ENCODE measurements around the gene KDM7A. TPM values are rescaled to one million over a fixed set of nuclear protein-coding genes. Genes with fewer than 3 reads are reported as not detected.

KDM7A gene
- total RNA-seq, 6 experiments from 2014 or later, result 0.97 to 2.2 (median 1.2) TPM

DNA sequence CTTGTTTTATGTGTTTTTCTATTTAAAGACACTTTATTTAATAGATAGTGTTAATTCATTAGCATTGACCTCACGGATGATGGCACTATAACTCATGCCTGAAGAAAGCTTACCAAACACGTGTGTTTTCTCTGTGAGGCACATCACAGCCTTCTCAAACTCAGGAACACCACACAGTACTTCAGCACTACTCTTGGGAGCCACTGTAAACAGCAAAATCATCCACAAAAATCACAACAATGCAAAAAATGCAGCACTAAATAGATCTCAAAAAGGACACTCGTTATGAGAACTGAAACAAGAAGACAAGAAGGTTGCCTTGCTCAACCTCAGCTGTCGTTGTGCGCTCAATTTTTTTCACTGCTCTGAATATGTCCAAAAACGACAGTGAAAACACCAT lies 102.0 kb downstream of the KDM7A start:
- no peak overlapping the region for H3K27ac Mint-ChIP-seq
- peaks cover 9% of the 10 kb centered on the region for H3K4me1 Mint-ChIP-seq (ENCODE audit: low read depth)
- no peaks in the 10 kb centered on the region; the same call in 1 of the 2 replicates for H3K36me3 Mint-ChIP-seq (ENCODE audit: low read depth)
- peak; percentile 31 for DNase-seq
- H3K4me3 Mint-ChIP-seq, result no peak overlapping the region
- peaks cover 8% of the 10 kb centered on the region; the same call in 1 of the 2 replicates for H3K9me3 Mint-ChIP-seq
- TF ChIP-seq CTCF (IDR thresholded peaks at IDR 0.05), result no peak
- peaks cover 18% of the 10 kb centered on the region; the same call in 1 of the 2 replicates for H3K27me3 Mint-ChIP-seq (ENCODE audit: insufficient read depth)

GRCh38 chr7:140070546-140070945 lies 106.2 kb downstream of the KDM7A start:
- Mint-ChIP-seq H3K4me3 (no peak overlapping the region), H3K27ac (no peak overlapping the region), H3K4me1 (ENCODE audit: low read depth) (peaks cover 9% of the 10 kb centered on the region), H3K27me3 (ENCODE audit: insufficient read depth) (peaks cover 16% of the 10 kb centered on the region), H3K9me3 (peaks cover 35% of the 10 kb centered on the region), H3K36me3 (ENCODE audit: low read depth) (peaks cover 26% of the 10 kb centered on the region)
- no peak for TF ChIP-seq CTCF (IDR thresholded peaks at IDR 0.05)
- no peak for DNase-seq

DNA sequence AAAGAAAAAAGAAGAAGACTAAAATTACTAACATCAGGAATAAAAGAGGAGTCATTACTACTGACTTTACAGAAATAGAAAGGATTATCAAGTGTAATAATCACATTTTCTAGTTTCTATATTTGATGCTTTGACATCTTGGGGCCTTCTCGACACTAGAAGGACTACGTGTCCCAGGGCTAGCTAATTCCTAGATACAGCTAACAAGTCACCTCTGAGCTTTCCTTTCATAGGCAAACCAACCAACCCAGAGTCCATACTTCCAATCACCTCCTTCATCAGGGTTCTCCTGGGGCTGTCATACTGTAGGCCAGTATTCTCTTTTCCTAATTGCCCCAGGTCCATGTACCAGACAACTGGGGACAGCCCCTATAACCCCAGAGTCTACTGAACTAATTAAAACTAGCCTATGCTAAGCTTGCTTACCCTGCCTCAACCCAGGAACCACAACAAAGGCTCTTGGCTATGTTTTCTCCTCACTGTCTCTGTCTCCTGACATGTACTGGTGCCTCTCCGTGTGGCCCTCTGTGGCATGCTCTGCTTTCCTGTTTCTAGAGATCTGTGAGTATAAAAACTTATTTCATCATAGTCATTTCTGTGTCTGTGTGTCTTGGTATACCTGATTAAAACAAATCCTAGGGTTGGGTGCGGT lies 107.4 kb downstream of the KDM7A start:
- DNase-seq, result no peak
- peaks cover 27% of the 10 kb centered on the region for H3K36me3 Mint-ChIP-seq (ENCODE audit: low read depth)
- no peak for TF ChIP-seq CTCF (IDR thresholded peaks at IDR 0.05)
- H3K9me3 Mint-ChIP-seq, result peaks cover 36% of the 10 kb centered on the region
- H3K27me3 Mint-ChIP-seq (ENCODE audit: insufficient read depth), result peaks cover 14% of the 10 kb centered on the region
- H3K4me3 Mint-ChIP-seq, result no peak overlapping the region
- H3K27ac Mint-ChIP-seq, result no peak overlapping the region
- H3K4me1 Mint-ChIP-seq (ENCODE audit: low read depth), result peaks cover 2% of the 10 kb centered on the region; the same call in 1 of the 2 replicates

- Mint-ChIP-seq H3K4me3 (no peak overlapping the region), H3K4me1 (ENCODE audit: low read depth) (no peaks in the 10 kb centered on the region), H3K27ac (no peak overlapping the region), H3K9me3 (peaks cover 36% of the 10 kb centered on the region), H3K27me3 (ENCODE audit: insufficient read depth) (peaks cover 13% of the 10 kb centered on the region), H3K36me3 (ENCODE audit: low read depth) (peaks cover 27% of the 10 kb centered on the region)
- no peak for TF ChIP-seq CTCF (IDR thresholded peaks at IDR 0.05)
- no peak for DNase-seq
These were observed 108.8 kb downstream of the KDM7A start for GRCh38 chr7:140068033-140068432.

DNA sequence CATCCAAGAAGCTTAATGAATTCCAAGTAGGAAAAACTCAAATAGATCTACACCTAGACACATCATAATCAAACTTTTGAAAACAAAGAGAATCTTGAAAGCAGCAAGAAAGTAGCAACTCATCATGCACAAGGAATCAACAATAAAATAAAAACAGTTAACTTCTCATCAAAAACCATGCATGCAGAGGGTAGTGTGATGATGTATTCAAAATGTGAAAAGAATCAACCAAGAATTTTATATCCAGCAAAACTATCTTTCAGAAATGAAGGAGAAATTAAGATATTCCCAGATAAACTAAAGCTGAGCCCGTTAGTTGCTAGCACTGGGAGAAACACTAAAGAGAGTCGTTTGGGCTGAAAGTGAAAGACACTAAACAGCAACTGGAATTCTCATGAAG lies 109.7 kb downstream of the KDM7A start:
- H3K36me3 Mint-ChIP-seq (ENCODE audit: low read depth), result peaks cover 27% of the 10 kb centered on the region
- peaks cover 8% of the 10 kb centered on the region for H3K27me3 Mint-ChIP-seq (ENCODE audit: insufficient read depth)
- no peak for TF ChIP-seq CTCF (IDR thresholded peaks at IDR 0.05)
- no peaks in the 10 kb centered on the region for H3K4me1 Mint-ChIP-seq (ENCODE audit: low read depth)
- no peak overlapping the region for H3K27ac Mint-ChIP-seq
- H3K9me3 Mint-ChIP-seq, result peaks cover 36% of the 10 kb centered on the region
- no peak overlapping the region for H3K4me3 Mint-ChIP-seq
- no peak for DNase-seq
